Left ventricle myocardium inferior (tissue), 1 donor: ENCODE data around the gene COL19A1. TPM values are rescaled to one million over a fixed set of nuclear protein-coding genes. Genes with fewer than 3 reads are reported as not detected.

ENCODE experiments used
- DNase-seq: peaks from one replicate; pipeline ENCODE4 v3.0.0-alpha.2; 2020
- H3K27ac ChIP-seq: fragments of 200-600 bp; replicated peaks from 2 replicates; pipeline ENCODE4 v1.8.0; 2021
- H3K27me3 ChIP-seq: fragments of 200-600 bp; 2 replicates; pipeline ENCODE4 v1.8.0; 2021; ENCODE audit warnings: low read depth
- H3K36me3 ChIP-seq: fragments of 200-600 bp; 2 replicates; pipeline ENCODE4 v1.8.0; 2021
- H3K4me1 ChIP-seq: fragments of 200-600 bp; 2 replicates; pipeline ENCODE4 v1.8.0; 2021
- H3K4me3 ChIP-seq: fragments of 200-600 bp; 2 replicates; pipeline ENCODE4 v1.8.0; 2021; ENCODE audit warnings: mild to moderate bottlenecking, moderate library complexity
- H3K9me3 ChIP-seq: fragments of 200-600 bp; replicated peaks from 2 replicates; pipeline ENCODE4 v1.8.0; 2021
- intact Hi-C: fragments of 100-400 bp; cut with micrococcal nuclease; formaldehyde crosslinking; loops from one replicate; pipeline ENCODE4 v1.11.0; 2022
- total RNA-seq: library from RNA; stranded (reverse); fragmentation: NEBNext Ultra II Directional; extraction: Animal tissue kit (Norgen Biotek cat#: 25700); gene quantifications from one replicate; pipeline ENCODE4 v1.2.1, GENCODE V29; 2021
- TF ChIP-seq, protein P1 (sequence below): fragments of 200-600 bp; IDR thresholded peaks from 2 replicates; pipeline ENCODE4 v1.8.0; 2021; ENCODE audit warnings: antibody characterized with exemption, mild to moderate bottlenecking, borderline replicate concordance
- donor health status: DM: no; HTN: yes; CAD: no; lungs with severe emphysema.

Gene COL19A1
- total RNA-seq, 1 donor from 2014 or later: 1.9 TPM

- intact Hi-C loops: no loop called here
- DNase-seq: no peak
- no peak overlapping the region for H3K27ac ChIP-seq
- no peaks in the 10 kb centered on the region for H3K27me3 ChIP-seq
- no peaks in the 10 kb centered on the region for H3K4me1 ChIP-seq
- H3K4me3 ChIP-seq: no peak overlapping the region
- TF ChIP-seq, protein P1, sequence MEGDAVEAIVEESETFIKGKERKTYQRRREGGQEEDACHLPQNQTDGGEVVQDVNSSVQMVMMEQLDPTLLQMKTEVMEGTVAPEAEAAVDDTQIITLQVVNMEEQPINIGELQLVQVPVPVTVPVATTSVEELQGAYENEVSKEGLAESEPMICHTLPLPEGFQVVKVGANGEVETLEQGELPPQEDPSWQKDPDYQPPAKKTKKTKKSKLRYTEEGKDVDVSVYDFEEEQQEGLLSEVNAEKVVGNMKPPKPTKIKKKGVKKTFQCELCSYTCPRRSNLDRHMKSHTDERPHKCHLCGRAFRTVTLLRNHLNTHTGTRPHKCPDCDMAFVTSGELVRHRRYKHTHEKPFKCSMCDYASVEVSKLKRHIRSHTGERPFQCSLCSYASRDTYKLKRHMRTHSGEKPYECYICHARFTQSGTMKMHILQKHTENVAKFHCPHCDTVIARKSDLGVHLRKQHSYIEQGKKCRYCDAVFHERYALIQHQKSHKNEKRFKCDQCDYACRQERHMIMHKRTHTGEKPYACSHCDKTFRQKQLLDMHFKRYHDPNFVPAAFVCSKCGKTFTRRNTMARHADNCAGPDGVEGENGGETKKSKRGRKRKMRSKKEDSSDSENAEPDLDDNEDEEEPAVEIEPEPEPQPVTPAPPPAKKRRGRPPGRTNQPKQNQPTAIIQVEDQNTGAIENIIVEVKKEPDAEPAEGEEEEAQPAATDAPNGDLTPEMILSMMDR: no peak
- H3K9me3 ChIP-seq: no peaks in the 10 kb centered on the region
- no peaks in the 10 kb centered on the region for H3K36me3 ChIP-seq
These were observed 386.2 kb downstream of the COL19A1 start for GRCh38 chr6:70252604-70253003.

DNA sequence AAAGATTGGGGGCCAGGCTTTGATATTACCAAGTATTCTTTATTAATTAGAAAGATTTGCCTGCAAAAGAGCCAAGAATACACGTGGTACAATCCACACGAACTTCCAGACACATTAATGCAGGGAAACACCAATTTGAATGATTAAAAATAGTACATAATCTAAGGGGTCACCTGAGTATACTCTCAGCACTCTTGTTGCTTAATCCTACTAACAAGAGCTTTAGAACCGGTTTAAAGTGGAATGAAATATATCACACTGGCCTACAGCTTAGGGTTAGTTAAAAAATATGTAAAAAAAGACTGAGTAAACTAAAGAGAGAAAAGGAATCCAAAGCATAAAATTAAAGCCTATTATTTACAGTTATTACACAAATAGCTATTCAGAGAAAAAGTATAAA, 387.6 kb downstream of the COL19A1 start:
- no peaks in the 10 kb centered on the region for H3K27me3 ChIP-seq
- intact Hi-C loops: no loop called here
- H3K4me3 ChIP-seq: no peak overlapping the region
- H3K27ac ChIP-seq: no peak overlapping the region
- DNase-seq: no peak
- H3K4me1 ChIP-seq: no peaks in the 10 kb centered on the region
- no peaks in the 10 kb centered on the region for H3K9me3 ChIP-seq
- H3K36me3 ChIP-seq: no peaks in the 10 kb centered on the region
- TF ChIP-seq, protein P1: no peak

DNA sequence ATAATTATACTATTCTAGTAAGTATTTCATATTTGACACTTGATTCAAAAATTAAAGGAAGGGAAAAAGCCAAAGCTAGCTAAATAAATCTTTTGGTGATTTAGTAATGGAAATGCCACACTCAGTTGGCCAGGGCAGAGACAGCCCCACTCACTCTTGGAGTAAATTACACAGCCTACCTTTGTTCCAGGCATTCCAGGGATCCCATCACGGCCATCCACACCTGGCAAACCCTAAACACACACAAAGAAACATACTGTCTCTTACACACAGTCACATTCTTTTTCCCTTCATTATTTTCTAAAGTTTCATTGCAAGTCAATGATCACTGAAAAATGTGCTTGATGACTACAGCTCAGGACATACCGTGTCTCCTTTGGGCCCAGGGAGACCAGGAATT, 388.4 kb downstream of the COL19A1 start:
- no peak for DNase-seq
- intact Hi-C loops: no loop called here
- H3K27me3 ChIP-seq: no peaks in the 10 kb centered on the region

GRCh38 chr6:70257768-70258273, 391.5 kb downstream of the COL19A1 start:
- TF ChIP-seq, protein P1: no peak
- DNase-seq: no peak
- H3K9me3 ChIP-seq: no peaks in the 10 kb centered on the region
- no peaks in the 10 kb centered on the region for H3K27me3 ChIP-seq
- H3K27ac ChIP-seq: no peak overlapping the region
- H3K4me1 ChIP-seq: no peaks in the 10 kb centered on the region
- intact Hi-C loops: no loop called here
- no peak overlapping the region for H3K4me3 ChIP-seq
- H3K36me3 ChIP-seq: no peaks in the 10 kb centered on the region

More for the DNA sequence above, 388.4 kb downstream of the COL19A1 start:
- Histone ChIP-seq H3K9me3 (no peaks in the 10 kb centered on the region), H3K36me3 (no peaks in the 10 kb centered on the region), H3K4me3 (no peak overlapping the region), H3K4me1 (no peaks in the 10 kb centered on the region), H3K27ac (no peak overlapping the region)
- TF ChIP-seq, protein P1: no peak

GRCh38 chr6:70258483-70258882, 392.1 kb downstream of the COL19A1 start:
- Histone ChIP-seq H3K27ac (no peak overlapping the region), H3K9me3 (no peaks in the 10 kb centered on the region), H3K27me3 (no peaks in the 10 kb centered on the region), H3K4me1 (no peaks in the 10 kb centered on the region), H3K36me3 (no peaks in the 10 kb centered on the region), H3K4me3 (no peak overlapping the region)
- TF ChIP-seq, protein P1: no peak
- no peak for DNase-seq
- intact Hi-C loops: no loop called here

Other genes with a start within 250 kb of the COL19A1 start
- gene LMBRD1, start 69.5 kb upstream of the COL19A1 start, total RNA-seq: 43.6 TPM